ENCODE measurements around the gene TMEM132D. TPM values are rescaled to one million over a fixed set of nuclear protein-coding genes. Genes with fewer than 3 reads are reported as not detected.

Gene TMEM132D
- total and polyA plus RNA-seq, 8 donors = 0.19 to 2.8 (median 0.46) TPM

GRCh38 chr12:129351481-129351880 is 552.3 kb downstream of the TMEM132D start:
- Histone ChIP-seq H3K27ac (no peak overlapping the region), H3K27me3 (peaks cover 0 to 5% (median 0%) of the 10 kb centered on the region in 4 donors), H3K4me1 (no peaks in the 10 kb centered on the region), H3K4me3 (no peak overlapping the region), H3K9me3 (no peaks in the 10 kb centered on the region), H3K36me3 (no peaks in the 10 kb centered on the region)
- ATAC-seq (no peak), DNase-seq (no peak), FAIRE-seq (no peak)
- intact Hi-C loops (cut with DNase I) = no loop called here
- no peak for TF ChIP-seq CTCF (IDR thresholded peaks at IDR 0.05)
- 67 to 82% methylated on average over 6 of the region's 6 CpGs for WGBS, 2 donors

GRCh38 chr12:129339336-129339735 is 564.5 kb downstream of the TMEM132D start:
- Histone ChIP-seq H3K4me3 (no peak overlapping the region), H3K36me3 (no peaks in the 10 kb centered on the region), H3K27ac (no peak overlapping the region), H3K4me1 (no peaks in the 10 kb centered on the region), H3K27me3 (no peaks in the 10 kb centered on the region), H3K9me3 (no peaks in the 10 kb centered on the region)
- no peak for FAIRE-seq
- WGBS, 2 donors = 24 to 32% methylated on average over 6 to 7 of the region's 7 CpGs
- no peak for DNase-seq
- ATAC-seq = no peak
- TF ChIP-seq CTCF (IDR thresholded peaks at IDR 0.05) = no peak
- intact Hi-C loops (cut with DNase I) = no loop called here

GRCh38 chr12:129337413-129337812 is 566.4 kb downstream of the TMEM132D start:
- Histone ChIP-seq H3K9me3 (no peaks in the 10 kb centered on the region), H3K27ac (no peak overlapping the region), H3K27me3 (no peaks in the 10 kb centered on the region), H3K4me1 (no peaks in the 10 kb centered on the region), H3K36me3 (no peaks in the 10 kb centered on the region), H3K4me3 (no peak overlapping the region)
- 73 to 82% methylated on average over 17 of the region's 17 CpGs for WGBS, 2 donors
- intact Hi-C loops (cut with DNase I) = no loop called here
- no peak for TF ChIP-seq CTCF (IDR thresholded peaks at IDR 0.05)
- DNase-seq (no peak), ATAC-seq (no peak), FAIRE-seq (no peak)

- Histone ChIP-seq H3K4me1 (no peaks in the 10 kb centered on the region), H3K27me3 (no peaks in the 10 kb centered on the region), H3K36me3 (no peaks in the 10 kb centered on the region), H3K4me3 (no peak overlapping the region), H3K9me3 (no peaks in the 10 kb centered on the region), H3K27ac (no peak overlapping the region)
- no peak for TF ChIP-seq CTCF (IDR thresholded peaks at IDR 0.05)
- ATAC-seq (no peak), FAIRE-seq (no peak), DNase-seq (no peak)
- intact Hi-C loops (cut with DNase I) = no loop called here
Observed at GRCh38 chr12:129335773-129336172, 568.1 kb downstream of the TMEM132D start.

GRCh38 chr12:129332286-129332685 is 571.5 kb downstream of the TMEM132D start:
- H3K9me3 ChIP-seq = no peaks in the 10 kb centered on the region
- no peak for ATAC-seq
- H3K27ac ChIP-seq = no peak overlapping the region
- WGBS, 2 donors = 53 to 81% methylated on average over 2 of the region's 2 CpGs
- no peak for TF ChIP-seq CTCF (IDR thresholded peaks at IDR 0.05)
- H3K36me3 ChIP-seq = no peaks in the 10 kb centered on the region
- H3K4me1 ChIP-seq = no peaks in the 10 kb centered on the region
- H3K27me3 ChIP-seq = no peaks in the 10 kb centered on the region
- DNase-seq = no peak
- intact Hi-C loops (cut with DNase I) = no loop called here
- H3K4me3 ChIP-seq = no peak overlapping the region
- no peak for FAIRE-seq
